GM10847 (cell line): ENCODE results near the gene PRPF6.

Source experiments
- POLR2A ChIP-seq: IDR thresholded peaks from 2 replicates; pipeline ENCODE4 v1.6.1; 2011; ENCODE audit not compliant: insufficient read length; ENCODE audit errors: extremely low read depth

PRPF6 gene

GRCh38 chr20:64041040-64041780, 60.3 kb downstream of the PRPF6 start:
- no peak for TF ChIP-seq POLR2A

- no peak for TF ChIP-seq POLR2A
Measured at GRCh38 chr20:64041781-64042053, 60.8 kb downstream of the PRPF6 start.

GRCh38 chr20:64042054-64042781, 61.3 kb downstream of the PRPF6 start:
- no peak for TF ChIP-seq POLR2A

- TF ChIP-seq POLR2A, result no peak
Measured at GRCh38 chr20:64043768-64044167, 62.8 kb downstream of the PRPF6 start.

DNA sequence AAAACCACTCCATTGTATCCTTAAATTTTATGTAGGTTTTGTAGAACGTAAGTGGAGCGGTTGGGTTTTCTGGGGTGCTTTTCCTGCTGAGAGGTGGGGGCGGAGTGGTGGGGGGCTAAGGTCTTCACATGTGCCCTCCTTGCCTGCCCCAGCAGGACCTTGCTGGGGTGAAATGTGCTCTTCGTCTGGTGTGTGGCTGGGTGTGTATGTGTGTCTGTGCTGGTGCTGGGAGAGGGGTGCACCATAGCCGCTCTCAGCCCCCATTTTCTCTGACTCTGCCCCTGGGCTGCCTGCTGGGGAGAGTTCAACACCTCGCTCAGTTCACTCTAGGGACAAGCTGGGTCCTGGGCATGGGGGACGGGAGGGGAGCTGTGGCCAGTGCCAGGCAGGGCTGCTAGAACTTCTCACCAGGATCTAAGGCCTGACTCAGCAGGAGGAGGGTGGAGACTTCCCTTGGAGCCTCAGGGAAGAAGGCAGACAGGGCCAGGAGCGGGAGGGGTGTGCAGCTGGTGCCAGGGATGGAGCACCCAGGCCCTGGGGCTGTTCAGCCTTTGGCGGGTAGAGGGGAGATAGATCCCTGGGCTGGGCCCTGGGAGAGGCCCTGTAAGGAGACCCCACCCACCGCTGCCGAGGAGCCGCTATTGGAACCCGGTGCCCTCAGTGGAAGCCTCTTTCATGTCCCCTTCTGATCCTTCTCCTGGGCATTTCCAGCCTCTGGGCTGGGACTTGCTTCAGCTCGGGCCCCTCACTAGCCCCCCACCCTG, 63.7 kb downstream of the PRPF6 start:
- no peak for TF ChIP-seq POLR2A

DNA sequence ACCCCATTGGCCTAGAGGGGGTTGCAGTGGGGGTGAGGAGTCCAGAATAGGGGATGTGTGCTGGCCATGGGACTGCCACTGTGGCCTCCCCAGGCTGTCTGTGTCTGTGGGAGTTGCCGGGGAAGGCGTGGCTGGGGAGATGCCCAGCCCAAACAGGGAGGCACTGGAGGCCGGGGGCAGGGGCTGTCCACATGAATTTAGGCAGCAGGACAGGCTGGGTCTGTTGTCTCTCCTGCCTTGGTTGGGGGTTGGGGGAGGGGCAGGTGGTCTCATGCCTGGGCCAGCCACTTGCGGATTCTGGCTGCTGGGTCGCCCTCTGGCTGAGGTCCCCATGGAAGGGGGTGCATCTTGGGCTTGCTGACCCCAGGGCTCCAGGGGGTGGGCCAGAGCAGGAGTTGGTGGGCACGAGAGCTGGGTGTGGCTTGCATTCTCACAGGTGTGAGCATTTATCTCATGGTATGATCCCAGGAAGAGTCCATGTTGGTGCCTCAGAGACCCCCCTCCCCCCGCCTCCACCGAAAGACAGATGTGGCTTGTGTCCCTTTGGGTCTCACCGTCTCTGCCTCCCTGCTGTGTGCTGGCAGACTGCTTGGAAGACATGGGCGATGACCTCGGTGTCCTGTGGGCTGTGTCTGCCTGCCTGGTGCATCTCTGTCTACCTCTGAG, 64.5 kb downstream of the PRPF6 start:
- no peak for TF ChIP-seq POLR2A

DNA sequence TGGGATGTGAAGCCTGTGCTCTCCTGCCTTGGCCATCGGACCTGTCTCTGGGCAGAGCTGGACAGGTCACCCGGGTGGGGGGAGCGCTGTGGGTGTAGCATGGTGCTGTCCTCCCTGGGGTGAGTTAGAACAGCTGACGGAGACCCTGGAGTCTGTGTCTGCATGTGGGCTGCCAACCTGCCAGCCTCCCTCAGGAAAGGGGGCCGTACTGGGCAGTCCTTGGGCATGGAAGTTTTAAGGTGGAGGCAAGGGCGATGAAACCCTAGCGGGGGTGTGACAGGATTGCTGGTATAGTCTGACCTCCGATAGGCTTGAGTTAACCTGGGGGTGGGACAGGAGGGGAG, 66.1 kb downstream of the PRPF6 start:
- no peak for TF ChIP-seq POLR2A

DNA sequence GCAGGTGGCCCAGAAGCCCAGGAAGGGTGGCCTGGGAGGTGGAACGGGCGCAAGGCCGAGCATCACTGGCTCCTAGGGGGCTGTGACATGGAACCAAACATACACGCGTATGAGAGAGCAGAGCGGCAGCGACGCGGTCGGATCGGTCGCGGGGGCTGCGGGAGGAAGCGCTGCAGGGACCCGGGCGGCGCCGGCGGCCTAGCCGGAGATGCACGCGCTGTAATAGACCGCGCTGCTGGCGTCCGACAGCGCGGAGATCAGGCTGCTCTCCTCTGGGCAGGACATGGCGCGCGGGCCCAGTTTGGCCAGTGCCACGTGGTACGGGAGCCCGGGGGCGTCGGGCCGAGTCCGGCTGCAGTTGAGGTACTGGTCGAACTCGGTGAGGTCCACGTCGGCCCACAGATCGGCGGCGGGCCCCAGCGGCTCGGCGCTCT, 67.1 kb downstream of the PRPF6 start:
- no peak for TF ChIP-seq POLR2A

DNA sequence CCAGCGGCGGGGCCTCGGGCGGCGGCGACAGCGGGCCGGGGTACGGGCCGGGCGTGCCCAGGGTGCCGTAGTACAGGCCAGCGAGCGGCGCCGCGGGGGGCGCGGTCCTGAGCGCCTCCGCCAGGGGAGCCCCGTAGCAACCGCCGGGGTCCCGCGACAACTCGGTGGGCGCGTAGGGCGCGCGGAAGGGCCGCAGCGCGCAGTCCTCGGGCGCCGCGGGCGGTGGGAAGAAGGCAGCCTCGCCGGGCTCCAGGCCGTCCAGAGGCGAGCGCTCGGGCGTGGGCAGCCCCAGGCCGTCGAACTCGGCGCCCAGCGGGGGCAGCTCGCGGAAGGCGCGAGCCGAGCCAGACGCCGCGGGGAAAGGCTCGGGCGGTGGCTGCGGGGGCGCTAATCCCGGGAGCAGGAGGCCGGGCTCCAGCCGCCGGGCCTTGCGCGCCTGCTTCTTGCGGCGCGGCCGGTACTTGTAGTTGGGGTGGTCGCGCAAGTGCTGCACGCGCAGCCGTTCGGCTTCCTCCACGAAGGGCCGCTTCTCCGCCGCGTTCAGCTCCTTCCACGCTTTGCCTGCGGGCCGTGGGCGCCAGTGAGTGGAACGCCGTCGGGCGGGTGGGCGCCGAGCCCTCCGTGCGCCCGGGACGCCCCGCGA, 67.6 kb downstream of the PRPF6 start:
- no peak for TF ChIP-seq POLR2A

DNA sequence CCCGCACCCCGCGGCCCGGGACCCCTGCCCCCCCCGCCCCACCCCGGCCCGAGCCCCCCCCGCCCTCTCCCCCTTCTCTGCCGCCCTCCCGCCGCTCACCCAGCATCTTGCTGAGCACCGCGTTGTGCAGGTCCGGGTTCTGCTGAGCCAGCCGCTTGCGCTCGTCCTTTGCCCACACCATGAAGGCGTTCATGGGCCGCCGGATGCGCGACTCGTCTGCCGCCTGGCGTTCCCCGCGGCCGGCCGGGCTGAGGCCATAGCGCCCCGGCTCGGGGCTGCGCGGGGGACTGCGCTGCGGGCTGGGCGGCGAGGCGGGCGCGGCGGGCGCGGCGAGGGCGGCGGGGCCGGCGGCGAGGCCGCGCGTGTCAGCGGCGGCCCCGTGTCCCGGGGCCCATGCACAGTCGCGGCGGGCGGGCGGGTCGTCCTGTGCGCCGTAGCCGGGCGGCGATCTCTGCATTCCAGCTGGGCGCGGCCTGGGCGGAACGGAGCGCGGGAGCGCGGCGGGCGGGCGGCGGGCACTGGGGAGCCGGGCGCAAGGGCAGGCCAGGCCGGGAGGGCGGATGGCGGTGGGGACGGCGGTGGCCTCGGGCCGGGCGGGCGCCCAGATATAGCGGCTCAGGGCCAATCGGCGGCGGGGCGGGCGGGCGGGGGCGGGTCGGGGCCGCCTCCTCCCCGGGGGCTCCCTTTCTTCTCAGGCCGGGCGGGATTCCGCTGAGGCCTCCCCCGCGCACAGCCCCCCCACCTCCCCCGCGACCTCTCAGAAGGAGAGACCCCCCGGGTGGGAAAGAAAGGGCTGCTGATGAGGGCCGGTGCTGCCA, 68.3 kb downstream of the PRPF6 start, which contains the start of gene SOX18:
Gene SOX18, minus strand, starts transcription at position 580 of the 818 bp plus-strand sequence. Its CDS starts 123 bp downstream, at position 457.
- TF ChIP-seq POLR2A, result no peak

- no peak for TF ChIP-seq POLR2A
Measured at GRCh38 chr20:64049878-64050260, 68.9 kb downstream of the PRPF6 start.

DNA sequence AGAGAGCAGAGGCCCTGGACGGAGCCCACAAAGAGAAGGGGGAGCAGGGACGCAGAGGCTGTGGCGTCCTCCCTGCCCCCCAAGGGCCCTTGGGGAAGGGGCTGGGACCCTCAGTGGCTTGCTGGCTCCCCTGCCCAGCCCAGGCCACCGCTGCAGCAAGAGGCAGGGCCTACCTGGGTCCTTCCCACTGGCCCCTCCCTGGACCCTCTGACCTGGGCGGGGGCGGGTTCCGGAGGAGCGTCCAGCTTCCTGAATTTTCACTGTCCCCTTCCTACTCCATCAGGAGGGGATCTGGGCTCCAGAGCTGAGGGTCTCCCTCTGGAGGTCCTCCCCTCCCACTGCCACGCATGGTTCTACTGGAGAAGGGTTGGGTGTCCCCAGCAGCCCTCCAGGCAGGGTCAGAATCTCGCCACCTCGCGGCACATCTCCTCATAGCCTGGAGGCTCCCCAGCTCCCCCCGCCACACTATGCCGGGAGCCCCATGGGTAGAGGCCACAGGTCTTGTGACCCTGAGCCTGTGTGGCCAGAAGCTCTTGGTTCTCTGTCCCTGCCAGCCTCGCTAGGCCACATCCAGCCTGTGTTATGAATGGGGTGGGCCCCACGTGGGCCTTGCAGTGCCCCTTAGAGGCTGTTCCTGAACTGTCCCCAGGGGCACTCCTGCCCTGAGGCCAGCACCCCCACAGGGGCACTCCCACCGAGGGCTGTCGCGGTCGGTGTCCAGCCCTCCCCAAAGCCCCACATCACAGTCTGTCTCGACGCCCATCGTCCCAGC, 69.5 kb downstream of the PRPF6 start:
- no peak for TF ChIP-seq POLR2A

GRCh38 chr20:64051033-64051452, 70.1 kb downstream of the PRPF6 start:
- no peak for TF ChIP-seq POLR2A

DNA sequence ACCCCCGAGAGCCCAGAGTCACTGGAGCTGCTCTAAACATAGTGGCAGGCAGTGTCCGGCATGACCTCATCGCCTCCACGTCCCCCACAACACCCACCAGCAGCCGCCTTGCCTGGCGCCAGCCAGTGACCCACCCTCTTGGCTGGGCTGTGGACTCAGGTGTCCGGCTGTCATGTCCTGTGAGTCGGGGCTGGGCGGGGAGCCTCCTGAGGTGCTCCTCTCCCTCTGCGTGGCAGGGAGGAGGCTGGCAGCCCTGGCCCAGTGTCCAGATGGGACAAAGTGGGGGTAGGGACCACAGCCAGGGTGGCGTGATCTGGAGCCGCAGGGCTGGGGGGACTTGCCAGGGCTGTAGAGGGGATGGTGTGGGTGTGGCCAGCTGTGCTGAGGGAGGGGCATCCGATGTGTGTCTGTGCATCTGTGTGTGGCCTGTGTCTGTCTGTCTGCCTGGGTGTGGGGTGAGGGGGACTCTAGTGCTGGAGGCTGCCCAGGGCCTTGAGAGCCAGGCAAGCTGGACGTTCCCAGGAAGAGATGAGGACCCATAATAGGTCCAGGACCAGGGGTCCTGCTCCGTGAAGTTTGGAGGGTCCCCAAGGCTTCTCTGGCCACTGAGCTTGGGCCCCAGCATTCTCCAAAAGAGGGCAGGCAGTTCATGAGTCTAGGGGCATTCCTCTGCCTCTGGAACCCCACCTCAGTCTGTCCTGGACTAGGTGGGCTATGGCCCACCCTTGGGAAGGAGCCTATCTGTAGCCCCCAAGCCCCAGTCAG, 70.8 kb downstream of the PRPF6 start:
- TF ChIP-seq POLR2A, result no peak
